IPS-20b (cell line): ENCODE results near the gene PRPF4.
"Not testable (repeated sequence)": the region's sequence is repeated elsewhere in the genome, so short reads cannot be mapped to it uniquely, and the experiment has no call there.

Experiments
- H3K27ac ChIP-seq: one replicate; pipeline ENCODE4 v1.5.1; 2013; ENCODE audit warnings: low read length
- H3K27me3 ChIP-seq: 2 replicates; pipeline ENCODE4 v1.6.1; 2013; ENCODE audit warnings: mild to moderate bottlenecking, low read length, inconsistent platforms; ENCODE audit not compliant: insufficient read depth
- H3K36me3 ChIP-seq: 2 replicates; pipeline ENCODE4 v1.6.1; 2013; ENCODE audit warnings: low read depth, mild to moderate bottlenecking, inconsistent platforms, low read length, moderate library complexity; ENCODE audit not compliant: insufficient read depth
- H3K4me1 ChIP-seq: 2 replicates; pipeline ENCODE4 v1.6.1; 2013; ENCODE audit warnings: mild to moderate bottlenecking, control low read depth, inconsistent platforms, low read length, moderate library complexity; ENCODE audit not compliant: insufficient read depth
- H3K4me3 ChIP-seq: 2 replicates; pipeline ENCODE4 v1.5.1; 2013; ENCODE audit warnings: mild to moderate bottlenecking, low read length, inconsistent platforms
- H3K9ac ChIP-seq: 2 replicates; pipeline ENCODE4 v1.6.1; 2013; ENCODE audit warnings: low read depth, mild to moderate bottlenecking, inconsistent platforms, low read length, moderate library complexity
- H3K9me3 ChIP-seq: 2 replicates; pipeline ENCODE4 v1.6.1; 2013; ENCODE audit warnings: mild to moderate bottlenecking, low read depth, low read length, inconsistent platforms; ENCODE audit not compliant: insufficient read depth

The PRPF4 gene

GRCh38 chr9:113246928-113247327, 28.5 kb upstream of the PRPF4 start:
- no peak overlapping the region for H3K27ac ChIP-seq
- H3K9me3 ChIP-seq: no peaks in the 10 kb centered on the region
- no peaks in the 10 kb centered on the region for H3K36me3 ChIP-seq
- H3K4me3 ChIP-seq: no peak overlapping the region
- no peak overlapping the region for H3K9ac ChIP-seq
- H3K27me3 ChIP-seq: no peaks in the 10 kb centered on the region
- no peaks in the 10 kb centered on the region for H3K4me1 ChIP-seq

- Histone ChIP-seq H3K27ac (no peak overlapping the region), H3K9me3 (no peaks in the 10 kb centered on the region), H3K4me3 (no peak overlapping the region), H3K27me3 (no peaks in the 10 kb centered on the region), H3K36me3 (no peaks in the 10 kb centered on the region), H3K4me1 (no peaks in the 10 kb centered on the region), H3K9ac (no peak overlapping the region)
These were observed 27.8 kb upstream of the PRPF4 start for GRCh38 chr9:113247640-113248039.

- H3K4me3 ChIP-seq, H3K27ac ChIP-seq, H3K27me3 ChIP-seq, H3K36me3 ChIP-seq, H3K4me1 ChIP-seq, H3K9me3 ChIP-seq, H3K9ac ChIP-seq: not testable (repeated sequence)
These were observed 25.8 kb upstream of the PRPF4 start for GRCh38 chr9:113249661-113250060.

GRCh38 chr9:113250807-113251206, 24.7 kb upstream of the PRPF4 start:
- Histone ChIP-seq H3K9ac (no peak overlapping the region), H3K27ac (no peak overlapping the region), H3K36me3 (no peaks in the 10 kb centered on the region), H3K9me3 (no peaks in the 10 kb centered on the region), H3K4me3 (no peak overlapping the region), H3K4me1 (no peaks in the 10 kb centered on the region), H3K27me3 (no peaks in the 10 kb centered on the region)

- no peak overlapping the region for H3K4me3 ChIP-seq
These were observed 20.5 kb upstream of the PRPF4 start for GRCh38 chr9:113254991-113255390.

GRCh38 chr9:113255438-113255837, 20.0 kb upstream of the PRPF4 start:
- H3K9me3 ChIP-seq: no peaks in the 10 kb centered on the region
- H3K9ac ChIP-seq: no peak overlapping the region
- no peak overlapping the region for H3K27ac ChIP-seq
- H3K27me3 ChIP-seq: no peaks in the 10 kb centered on the region
- no peak overlapping the region for H3K4me3 ChIP-seq
- H3K4me1 ChIP-seq: no peaks in the 10 kb centered on the region
- peaks cover 28% of the 10 kb centered on the region for H3K36me3 ChIP-seq

More at GRCh38 chr9:113254991-113255390, 20.5 kb upstream of the PRPF4 start:
- H3K27ac ChIP-seq: no peak overlapping the region
- H3K9ac ChIP-seq: no peak overlapping the region
- H3K27me3 ChIP-seq: no peaks in the 10 kb centered on the region
- no peaks in the 10 kb centered on the region for H3K4me1 ChIP-seq
- H3K36me3 ChIP-seq: peaks cover 24% of the 10 kb centered on the region
- no peaks in the 10 kb centered on the region for H3K9me3 ChIP-seq

GRCh38 chr9:113257863-113258262, 17.6 kb upstream of the PRPF4 start:
- H3K27ac ChIP-seq: no peak overlapping the region
- H3K4me3 ChIP-seq: no peak overlapping the region
- no peak overlapping the region for H3K9ac ChIP-seq
- H3K9me3 ChIP-seq: no peaks in the 10 kb centered on the region
- H3K36me3 ChIP-seq: peaks cover 46% of the 10 kb centered on the region
- H3K27me3 ChIP-seq: no peaks in the 10 kb centered on the region
- no peaks in the 10 kb centered on the region for H3K4me1 ChIP-seq

GRCh38 chr9:113258282-113258681, 17.2 kb upstream of the PRPF4 start:
- H3K27ac ChIP-seq: no peak overlapping the region

GRCh38 chr9:113261917-113262671, 13.4 kb upstream of the PRPF4 start:
- no peaks in the 10 kb centered on the region for H3K9me3 ChIP-seq
- no peaks in the 10 kb centered on the region for H3K27me3 ChIP-seq
- H3K27ac ChIP-seq: no peak overlapping the region

More at GRCh38 chr9:113258282-113258681, 17.2 kb upstream of the PRPF4 start:
- Histone ChIP-seq H3K4me3 (no peak overlapping the region), H3K4me1 (no peaks in the 10 kb centered on the region), H3K9ac (no peak overlapping the region), H3K9me3 (no peaks in the 10 kb centered on the region), H3K36me3 (peaks cover 46% of the 10 kb centered on the region), H3K27me3 (no peaks in the 10 kb centered on the region)

GRCh38 chr9:113266174-113266573, 9.3 kb upstream of the PRPF4 start:
- no peak overlapping the region for H3K4me3 ChIP-seq
- peaks cover 47% of the 10 kb centered on the region for H3K36me3 ChIP-seq
- H3K27me3 ChIP-seq: no peaks in the 10 kb centered on the region
- H3K9me3 ChIP-seq: no peaks in the 10 kb centered on the region
- H3K27ac ChIP-seq: no peak overlapping the region
- H3K4me1 ChIP-seq: no peaks in the 10 kb centered on the region
- no peak overlapping the region for H3K9ac ChIP-seq

More at GRCh38 chr9:113261917-113262671, 13.4 kb upstream of the PRPF4 start:
- no peak overlapping the region for H3K9ac ChIP-seq
- no peak overlapping the region for H3K4me3 ChIP-seq
- no peaks in the 10 kb centered on the region for H3K4me1 ChIP-seq
- H3K36me3 ChIP-seq: peaks cover 48% of the 10 kb centered on the region

- Histone ChIP-seq H3K4me1 (no peaks in the 10 kb centered on the region), H3K9ac (no peak overlapping the region), H3K36me3 (peaks cover 53% of the 10 kb centered on the region), H3K27me3 (no peaks in the 10 kb centered on the region), H3K4me3 (no peak overlapping the region), H3K27ac (no peak overlapping the region), H3K9me3 (no peaks in the 10 kb centered on the region)
These were observed 7.4 kb upstream of the PRPF4 start for GRCh38 chr9:113267911-113268566.

- H3K27me3 ChIP-seq: no peaks in the 10 kb centered on the region
- peaks cover 55% of the 10 kb centered on the region for H3K36me3 ChIP-seq
- H3K4me3 ChIP-seq: no peak overlapping the region
- no peak overlapping the region for H3K9ac ChIP-seq
- no peaks in the 10 kb centered on the region for H3K9me3 ChIP-seq
- H3K4me1 ChIP-seq: no peaks in the 10 kb centered on the region; the same call in 1 of the 2 replicates
- H3K27ac ChIP-seq: no peak overlapping the region
These were observed 6.1 kb upstream of the PRPF4 start for GRCh38 chr9:113269355-113269754.
